SKM-1 (cell line): ENCODE results near the gene FAM180A.

Experiments used
- DNase-seq: peaks from one replicate; lab custom pipeline; 2025; ENCODE audit not compliant: unreplicated experiment; lab: John Stamatoyannopoulos, UW

The FAM180A gene

DNA sequence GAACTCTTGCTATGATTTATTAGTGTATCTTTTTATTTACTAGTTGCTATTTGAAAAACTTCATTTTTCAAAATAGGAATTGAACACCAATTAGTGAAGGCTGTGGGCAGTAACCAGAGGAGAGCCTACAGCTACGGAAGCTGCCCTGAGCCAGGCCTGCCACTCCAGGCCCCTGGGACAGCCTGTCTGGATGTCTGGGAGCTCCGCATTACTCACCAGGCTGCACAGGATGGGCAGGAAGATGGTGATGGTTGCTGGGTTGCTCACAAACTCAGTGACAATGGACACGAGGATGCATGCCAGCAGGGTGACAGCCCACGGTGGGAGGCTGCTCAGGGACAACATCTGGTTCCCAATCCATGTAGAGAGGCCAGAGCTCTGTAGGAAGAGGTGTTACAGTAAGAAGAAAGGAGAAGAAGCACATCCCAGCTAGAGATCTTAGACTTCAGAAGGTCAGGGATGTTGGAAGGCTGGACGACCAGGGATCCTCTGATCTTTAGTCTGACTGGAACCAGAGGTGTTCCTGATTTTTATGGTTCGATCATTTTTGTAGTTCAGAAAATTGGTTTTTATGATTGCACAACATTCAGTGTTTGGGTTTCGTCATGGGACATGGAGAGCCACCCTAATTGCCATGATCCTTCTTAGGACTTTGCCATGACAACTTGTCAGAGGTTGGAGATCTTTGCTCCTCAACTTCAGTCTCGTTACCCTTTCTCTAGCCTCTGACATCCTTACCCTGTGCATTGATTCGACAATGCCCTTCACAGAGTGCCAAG lies 63.1 kb downstream of the FAM180A start:
- no peak for DNase-seq

DNA sequence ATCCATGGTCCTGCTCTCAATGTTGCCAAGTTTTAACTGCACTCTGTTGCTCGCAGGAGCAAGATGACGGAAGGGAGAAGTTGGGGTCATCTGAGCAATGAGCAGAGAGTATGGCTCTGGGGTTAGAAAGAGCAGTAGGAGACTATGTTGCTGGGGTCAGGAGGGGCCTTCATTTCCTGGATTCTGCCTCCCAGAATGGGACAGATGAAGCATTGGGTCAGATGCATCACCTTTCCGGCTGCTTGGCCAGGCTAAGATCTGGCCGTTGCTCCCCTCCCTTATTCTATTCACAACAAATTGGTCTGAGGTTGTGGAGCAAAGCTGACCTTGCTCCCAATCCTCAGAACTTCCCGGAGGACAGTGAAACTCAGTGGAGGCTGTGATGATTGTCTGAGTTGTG lies 63.9 kb downstream of the FAM180A start:
- no peak for DNase-seq

- no peak for DNase-seq
Observed at GRCh38 chr7:135684136-135684535, 64.5 kb downstream of the FAM180A start.

- DNase-seq, result no peak
Observed at GRCh38 chr7:135683609-135684008, 65.0 kb downstream of the FAM180A start.

DNA sequence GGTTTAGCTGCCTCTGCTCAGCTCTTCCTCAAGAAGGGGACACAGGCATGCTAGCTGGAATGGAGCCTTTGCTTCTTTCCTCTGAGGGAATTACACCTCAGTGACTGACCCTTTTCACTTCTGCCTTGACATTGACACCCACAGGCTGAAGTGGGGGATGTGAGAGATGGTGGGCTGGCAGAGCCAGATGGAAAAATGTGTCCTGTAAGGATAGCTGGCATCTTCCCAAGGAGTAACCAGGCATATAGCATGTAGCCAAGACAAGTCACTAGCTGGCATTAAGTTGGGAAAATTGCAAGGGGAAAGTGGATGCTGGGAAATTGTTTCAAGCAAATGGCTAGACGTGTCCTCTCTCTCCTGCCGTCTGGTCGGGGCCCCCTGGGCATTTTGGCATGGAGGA lies 66.4 kb downstream of the FAM180A start:
- DNase-seq, result no peak

DNA sequence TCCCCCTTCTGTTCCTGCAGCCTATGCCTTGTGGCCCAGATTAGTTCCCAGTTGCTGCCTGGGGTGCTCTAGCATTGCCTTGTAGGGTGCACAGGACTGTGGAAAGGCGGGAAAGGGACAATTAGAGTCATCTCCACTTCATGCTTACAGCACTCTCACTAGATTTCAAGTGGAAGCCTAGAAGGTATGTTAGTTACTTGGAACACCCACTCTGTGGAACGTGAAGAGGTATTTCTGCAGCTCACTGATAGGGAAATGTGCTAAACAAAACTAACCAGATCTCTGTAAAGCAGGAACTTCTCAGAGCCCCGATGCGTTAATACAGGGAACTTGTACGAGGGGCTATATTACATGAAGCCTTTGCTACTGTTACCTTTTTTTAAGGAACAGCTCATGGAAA lies 66.9 kb downstream of the FAM180A start:
- DNase-seq, result no peak
